Astrocyte (in vitro differentiated cells and primary cell): ENCODE data around the gene ENTHD1. TPM values are rescaled to one million over a fixed set of nuclear protein-coding genes. Genes with fewer than 3 reads are reported as not detected.
"Not testable (repeated sequence)": the region's sequence is repeated elsewhere in the genome, so short reads cannot be mapped to it uniquely, and the experiment has no call there.

Experiments
- DNase-seq: peaks from one replicate; pipeline ENCODE4 v3.0.0-alpha.2; 2010; ENCODE audit warnings: low read depth
- FAIRE-seq: peaks from 2 replicates; lab custom pipeline; 2011; peaks lifted over from hg19 to GRCh38; lab: Jason Lieb, UNC
- H2AFZ ChIP-seq: 2 replicates; pipeline ENCODE4 v1.6.0; 2012; ENCODE audit warnings: low read depth, low read length, inconsistent platforms
- H3K27ac ChIP-seq: 2 replicates; pipeline ENCODE4 v1.5.1; 2011; ENCODE audit warnings: low read depth, low read length, inconsistent platforms
- H3K27me3 ChIP-seq: 2 replicates; pipeline ENCODE4 v1.6.0; 2011; ENCODE audit warnings: low read length, inconsistent platforms; ENCODE audit not compliant: insufficient read depth
- H3K36me3 ChIP-seq: 2 replicates; pipeline ENCODE4 v1.5.1; 2011; ENCODE audit warnings: low read length, inconsistent platforms; ENCODE audit not compliant: insufficient read depth
- H3K4me1 ChIP-seq: 2 replicates; pipeline ENCODE4 v1.5.1; 2011; ENCODE audit warnings: low read length, inconsistent platforms; ENCODE audit not compliant: insufficient read depth
- H3K4me2 ChIP-seq: 2 replicates; pipeline ENCODE4 v1.6.0; 2012; ENCODE audit warnings: low read length, inconsistent platforms
- H3K4me3 ChIP-seq: 2 replicates; pipeline ENCODE4 v1.5.1; 2011; ENCODE audit warnings: low read depth, mild to moderate bottlenecking, low read length, inconsistent platforms; ENCODE audit not compliant: insufficient read depth
- H3K79me2 ChIP-seq: 2 replicates; pipeline ENCODE4 v1.6.0; 2012; ENCODE audit warnings: mild to moderate bottlenecking, low read length, inconsistent platforms; ENCODE audit not compliant: insufficient read depth
- H3K9ac ChIP-seq: 2 replicates; pipeline ENCODE4 v1.6.0; 2012; ENCODE audit warnings: mild to moderate bottlenecking, low read length, inconsistent platforms
- H3K9me3 ChIP-seq: 2 replicates; pipeline ENCODE4 v1.5.1; 2012; ENCODE audit warnings: low read depth, mild to moderate bottlenecking, low read length, inconsistent platforms; ENCODE audit not compliant: insufficient read depth
- H4K20me1 ChIP-seq: 2 replicates; pipeline ENCODE4 v1.6.0; 2012; ENCODE audit warnings: low read length, inconsistent platforms; ENCODE audit not compliant: insufficient read depth
- H3K27ac Mint-ChIP-seq: one replicate; pipeline ENCODE4 v1.8.0; 2021; ENCODE audit warnings: mild to moderate bottlenecking, mixed read lengths; ENCODE audit not compliant: unreplicated experiment
- H3K27me3 Mint-ChIP-seq: one replicate; pipeline ENCODE4 v1.8.0; 2021; ENCODE audit warnings: low read depth, mixed read lengths; ENCODE audit not compliant: unreplicated experiment
- H3K36me3 Mint-ChIP-seq: one replicate; pipeline ENCODE4 v1.8.0; 2021; ENCODE audit warnings: low read depth, mixed read lengths; ENCODE audit not compliant: unreplicated experiment
- H3K4me1 Mint-ChIP-seq: one replicate; pipeline ENCODE4 v1.8.0; 2021; ENCODE audit warnings: low read depth, mixed read lengths; ENCODE audit not compliant: unreplicated experiment
- H3K4me3 Mint-ChIP-seq: one replicate; pipeline ENCODE4 v1.8.0; 2021; ENCODE audit warnings: mild to moderate bottlenecking, moderate library complexity, mixed read lengths; ENCODE audit not compliant: unreplicated experiment
- H3K9me3 Mint-ChIP-seq: one replicate; pipeline ENCODE4 v1.8.0; 2021; ENCODE audit warnings: mild to moderate bottlenecking, mixed read lengths; ENCODE audit not compliant: unreplicated experiment
- EZH2 ChIP-seq: IDR thresholded peaks from 2 replicates; pipeline ENCODE4 v1.6.1; 2012; ENCODE audit warnings: mild to moderate bottlenecking, low read length, inconsistent platforms; ENCODE audit not compliant: insufficient read depth
- total RNA-seq: library from RNA; stranded (reverse); gene quantifications from 2 replicates; pipeline ENCODE4 v1.2.1, GENCODE V29; 2021
- TF ChIP-seq, protein P1 (sequence below): IDR thresholded peaks from 2 replicates; pipeline ENCODE4 v1.5.1; 2011; ENCODE audit warnings: low read depth, mild to moderate bottlenecking, inconsistent platforms, low read length, moderate library complexity; ENCODE audit not compliant: insufficient read depth

The ENTHD1 gene
- total RNA-seq, 1 donor from 2014 or later = not detected

- Mint-ChIP-seq H3K36me3 (no peaks in the 10 kb centered on the region), H3K27me3 (peaks cover 17% of the 10 kb centered on the region), H3K4me1 (peaks cover 12% of the 10 kb centered on the region), H3K9me3 (no peaks in the 10 kb centered on the region), H3K27ac (no peak overlapping the region), H3K4me3 (no peak overlapping the region)
- Histone ChIP-seq H3K9ac (no peak overlapping the region), H3K4me3 (no peak overlapping the region), H3K9me3 (no peaks in the 10 kb centered on the region), H4K20me1 (no peaks in the 10 kb centered on the region), H3K36me3 (no peaks in the 10 kb centered on the region), H3K79me2 (no peaks in the 10 kb centered on the region), H3K27ac (no peak overlapping the region), H2AFZ (no peak overlapping the region), H3K4me1 (no peaks in the 10 kb centered on the region), H3K27me3 (peaks cover 9% of the 10 kb centered on the region), H3K4me2 (no peak overlapping the region)
- DNase-seq = no peak
- FAIRE-seq = no peak
- TF ChIP-seq, protein P1, sequence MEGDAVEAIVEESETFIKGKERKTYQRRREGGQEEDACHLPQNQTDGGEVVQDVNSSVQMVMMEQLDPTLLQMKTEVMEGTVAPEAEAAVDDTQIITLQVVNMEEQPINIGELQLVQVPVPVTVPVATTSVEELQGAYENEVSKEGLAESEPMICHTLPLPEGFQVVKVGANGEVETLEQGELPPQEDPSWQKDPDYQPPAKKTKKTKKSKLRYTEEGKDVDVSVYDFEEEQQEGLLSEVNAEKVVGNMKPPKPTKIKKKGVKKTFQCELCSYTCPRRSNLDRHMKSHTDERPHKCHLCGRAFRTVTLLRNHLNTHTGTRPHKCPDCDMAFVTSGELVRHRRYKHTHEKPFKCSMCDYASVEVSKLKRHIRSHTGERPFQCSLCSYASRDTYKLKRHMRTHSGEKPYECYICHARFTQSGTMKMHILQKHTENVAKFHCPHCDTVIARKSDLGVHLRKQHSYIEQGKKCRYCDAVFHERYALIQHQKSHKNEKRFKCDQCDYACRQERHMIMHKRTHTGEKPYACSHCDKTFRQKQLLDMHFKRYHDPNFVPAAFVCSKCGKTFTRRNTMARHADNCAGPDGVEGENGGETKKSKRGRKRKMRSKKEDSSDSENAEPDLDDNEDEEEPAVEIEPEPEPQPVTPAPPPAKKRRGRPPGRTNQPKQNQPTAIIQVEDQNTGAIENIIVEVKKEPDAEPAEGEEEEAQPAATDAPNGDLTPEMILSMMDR = no peak
- no peak for TF ChIP-seq EZH2
These were observed 12.1 kb upstream of the ENTHD1 start for GRCh38 chr22:39905687-39906086.

- Histone ChIP-seq H3K27ac (no peak overlapping the region), H3K9ac (no peak overlapping the region), H2AFZ (no peak overlapping the region), H3K9me3 (no peaks in the 10 kb centered on the region), H3K4me2 (no peak overlapping the region), H4K20me1 (no peaks in the 10 kb centered on the region), H3K4me3 (no peak overlapping the region), H3K27me3 (peaks cover 13% of the 10 kb centered on the region), H3K36me3 (no peaks in the 10 kb centered on the region), H3K4me1 (no peaks in the 10 kb centered on the region), H3K79me2 (no peaks in the 10 kb centered on the region)
- Mint-ChIP-seq H3K4me1 (peaks cover 16% of the 10 kb centered on the region), H3K36me3 (peaks cover 2% of the 10 kb centered on the region), H3K27ac (no peak overlapping the region), H3K27me3 (peaks cover 19% of the 10 kb centered on the region), H3K4me3 (no peak overlapping the region), H3K9me3 (no peaks in the 10 kb centered on the region)
- FAIRE-seq = no peak
- TF ChIP-seq EZH2 = no peak
- TF ChIP-seq, protein P1 = no peak
- no peak for DNase-seq
These were observed 11.3 kb upstream of the ENTHD1 start for GRCh38 chr22:39904862-39905261.

- FAIRE-seq, H4K20me1 ChIP-seq, H2AFZ ChIP-seq, H3K36me3 Mint-ChIP-seq, H3K4me1 ChIP-seq, DNase-seq, H3K9me3 Mint-ChIP-seq, H3K4me3 ChIP-seq, H3K79me2 ChIP-seq, H3K27ac Mint-ChIP-seq, H3K9ac ChIP-seq, H3K36me3 ChIP-seq, H3K9me3 ChIP-seq, H3K27ac ChIP-seq, H3K4me3 Mint-ChIP-seq, H3K4me2 ChIP-seq: not testable (repeated sequence)
- Mint-ChIP-seq H3K27me3 (peaks cover 19% of the 10 kb centered on the region), H3K4me1 (peaks cover 15% of the 10 kb centered on the region)
- H3K27me3 ChIP-seq = peaks cover 13% of the 10 kb centered on the region
These were observed 10.5 kb upstream of the ENTHD1 start for GRCh38 chr22:39904024-39904423.
